HUES48 (cell line): ENCODE measurements around the gene EOLA1.
"Not testable (repeated sequence)": the region's sequence is repeated elsewhere in the genome, so short reads cannot be mapped to it uniquely, and the experiment has no call there.

ENCODE experiments used
- H3K27ac ChIP-seq: one replicate; pipeline ENCODE4 v1.7.0; 2013; ENCODE audit warnings: low read depth, low read length, inconsistent platforms
- H3K27me3 ChIP-seq: 2 replicates; pipeline ENCODE4 v1.6.1; 2013; ENCODE audit warnings: mild to moderate bottlenecking, low read length; ENCODE audit not compliant: control insufficient read depth, insufficient read depth
- H3K36me3 ChIP-seq: 2 replicates; pipeline ENCODE4 v1.6.1; 2013; ENCODE audit warnings: low read length; ENCODE audit not compliant: control insufficient read depth, insufficient read depth
- H3K4me1 ChIP-seq: 2 replicates; pipeline ENCODE4 v1.6.1; 2013; ENCODE audit warnings: mild to moderate bottlenecking, low read length; ENCODE audit not compliant: control insufficient read depth, insufficient read depth
- H3K4me3 ChIP-seq: 2 replicates; pipeline ENCODE4 v1.5.1; 2013; ENCODE audit warnings: mild to moderate bottlenecking, low read depth, low read length
- H3K9ac ChIP-seq: 2 replicates; pipeline ENCODE4 v1.6.1; 2013; ENCODE audit warnings: mild to moderate bottlenecking, low read depth, low read length, moderate library complexity
- H3K9me3 ChIP-seq: 2 replicates; pipeline ENCODE4 v1.6.1; 2013; ENCODE audit warnings: low read length; ENCODE audit not compliant: control insufficient read depth, insufficient read depth

EOLA1 gene

DNA sequence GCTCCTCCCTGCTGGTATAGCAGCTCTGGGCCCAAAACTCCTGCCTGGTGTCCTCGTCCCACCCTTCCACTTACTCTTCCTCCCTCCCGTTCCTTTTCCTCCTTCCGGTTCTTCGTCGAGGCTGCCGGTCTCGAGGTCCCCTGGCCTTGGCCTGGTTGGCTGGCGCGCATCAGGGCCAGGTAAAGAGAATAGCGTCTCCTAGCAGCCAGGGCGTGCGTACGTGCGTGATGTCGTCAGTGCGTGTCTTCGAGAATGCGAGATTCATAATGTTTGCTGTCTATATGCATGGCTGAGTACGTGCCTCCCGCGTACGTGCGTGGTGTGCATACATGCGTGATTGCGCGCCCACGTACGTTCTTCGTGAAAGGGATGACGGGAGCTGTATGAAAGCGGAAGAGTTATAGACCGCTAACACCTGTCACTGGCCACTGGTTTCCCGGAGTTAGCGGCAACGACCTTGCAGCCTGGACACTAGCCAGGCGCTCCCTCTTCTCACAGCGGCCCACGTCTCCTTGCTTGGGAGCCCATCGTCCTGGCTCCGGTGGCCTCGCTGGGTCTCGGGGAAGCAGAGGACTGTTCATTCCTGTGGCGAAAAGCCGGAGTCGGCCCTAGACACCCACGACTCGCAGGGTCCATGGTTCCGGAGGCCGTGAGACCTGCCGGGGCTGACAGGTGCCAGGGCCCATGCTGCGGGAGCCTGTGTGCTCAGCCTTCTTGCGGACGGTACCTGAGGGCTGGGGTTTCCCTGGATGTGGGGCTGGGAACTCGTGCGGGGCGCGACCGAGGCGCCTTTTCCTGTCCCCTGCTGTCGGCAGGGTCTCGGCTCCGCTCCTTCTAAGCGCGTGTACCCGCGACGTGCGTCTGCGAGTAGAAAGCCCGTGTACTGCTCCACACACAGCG lies at the start of gene EOLA1:
EOLA1 (plus strand) TSS at position 392 of the 900 bp plus-strand sequence. CDS start 4,619 bp downstream, outside the sequence.
- no peaks in the 10 kb centered on the region; the same call in 1 of the 2 replicates for H3K9me3 ChIP-seq
- peaks cover 3% of the 10 kb centered on the region; the same call in 1 of the 2 replicates for H3K4me1 ChIP-seq
- peaks cover 6% of the 10 kb centered on the region for H3K27me3 ChIP-seq
- H3K36me3 ChIP-seq, result no peaks in the 10 kb centered on the region
- H3K27ac ChIP-seq, result peak within 1 kb of the TSS; percentile 79
- H3K9ac ChIP-seq, result no peak within 1 kb of the TSS
- peak within 1 kb of the TSS; percentile 80 for H3K4me3 ChIP-seq

DNA sequence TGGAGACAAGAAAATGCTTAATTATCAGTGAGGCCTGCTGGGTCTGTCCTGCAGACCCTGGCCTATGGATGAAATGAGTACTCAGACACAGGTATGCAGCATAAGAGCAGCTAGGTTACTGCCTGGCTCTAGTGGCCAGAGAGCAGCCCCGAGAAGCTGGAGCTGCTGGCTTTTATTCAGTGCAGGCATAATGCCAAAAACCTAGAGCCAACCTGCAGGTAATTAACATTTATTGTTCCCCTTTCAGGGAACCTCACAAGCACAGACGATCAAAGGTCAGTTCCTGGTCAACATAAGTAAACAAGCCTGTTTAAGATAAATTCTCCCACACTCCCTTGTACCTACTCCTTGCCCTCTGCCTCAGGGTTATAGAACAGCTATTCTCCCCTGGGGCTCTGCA lies 49.0 kb upstream of the EOLA1 start:
- Histone ChIP-seq H3K9ac (no peak overlapping the region), H3K36me3 (peaks cover 34% of the 10 kb centered on the region), H3K27me3 (no peaks in the 10 kb centered on the region), H3K4me3 (no peak overlapping the region), H3K9me3 (peaks cover 32% of the 10 kb centered on the region), H3K27ac (no peak overlapping the region), H3K4me1 (no peaks in the 10 kb centered on the region)

DNA sequence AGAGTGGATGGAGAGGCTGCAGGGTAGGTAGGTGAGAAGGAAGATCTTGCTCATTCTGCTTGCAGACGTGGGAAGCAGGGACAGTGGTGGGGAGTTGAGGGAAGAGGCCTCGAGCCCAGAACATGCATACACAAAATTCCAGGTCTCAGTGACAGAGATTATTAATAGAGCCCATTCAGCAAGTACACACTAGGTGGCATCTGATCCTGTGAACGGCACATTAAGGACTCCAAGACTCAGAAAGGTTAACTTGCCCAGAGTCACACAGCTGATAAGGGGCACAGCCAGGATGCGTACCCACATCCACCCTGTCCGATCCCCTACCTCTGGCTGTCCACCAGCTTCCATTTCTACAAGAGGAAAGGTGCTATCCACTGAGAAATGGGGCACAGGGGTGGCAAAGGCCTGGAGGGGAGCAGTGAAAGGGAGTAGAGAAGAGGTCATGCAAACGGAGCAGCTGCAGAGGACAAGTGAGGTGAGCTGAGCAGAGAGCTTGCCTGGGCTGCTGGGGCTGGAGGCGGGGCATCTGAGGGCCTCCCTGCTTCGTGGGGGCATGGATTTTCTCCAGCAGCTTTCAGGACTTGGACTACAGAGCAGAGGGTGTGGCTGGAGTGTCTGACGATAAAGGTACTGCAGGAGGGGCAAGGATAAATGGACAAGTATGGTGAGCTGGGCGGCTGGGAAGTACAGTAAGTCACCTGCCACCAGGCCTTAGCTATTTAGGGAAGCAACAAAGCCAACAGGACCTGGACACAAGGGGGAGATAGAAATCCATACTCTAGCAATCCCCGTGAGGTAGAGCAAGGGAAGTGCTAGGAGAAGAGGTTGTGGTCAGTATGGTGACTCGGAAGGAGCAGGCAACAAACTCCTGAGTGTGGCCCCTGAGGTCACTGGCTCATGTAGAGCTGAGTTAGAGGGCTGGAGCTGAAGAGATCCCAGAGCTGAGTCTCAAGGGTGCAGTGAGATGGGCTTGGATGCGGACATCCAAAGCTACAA lies 46.9 kb upstream of the EOLA1 start:
- peaks cover 42% of the 10 kb centered on the region for H3K9me3 ChIP-seq
- H3K4me3 ChIP-seq, result no peak overlapping the region
- no peak overlapping the region for H3K9ac ChIP-seq
- peaks cover 46% of the 10 kb centered on the region for H3K36me3 ChIP-seq
- no peaks in the 10 kb centered on the region for H3K27me3 ChIP-seq
- no peak overlapping the region for H3K27ac ChIP-seq
- H3K4me1 ChIP-seq, result no peaks in the 10 kb centered on the region

GRCh38 chrX:149494844-149495565 lies 45.8 kb upstream of the EOLA1 start:
- H3K4me1 ChIP-seq, result no peaks in the 10 kb centered on the region
- no peak overlapping the region for H3K4me3 ChIP-seq
- peaks cover 47% of the 10 kb centered on the region for H3K36me3 ChIP-seq
- H3K9ac ChIP-seq, result no peak overlapping the region
- H3K9me3 ChIP-seq, result peaks cover 39% of the 10 kb centered on the region
- H3K27ac ChIP-seq, result no peak overlapping the region
- H3K27me3 ChIP-seq, result no peaks in the 10 kb centered on the region

DNA sequence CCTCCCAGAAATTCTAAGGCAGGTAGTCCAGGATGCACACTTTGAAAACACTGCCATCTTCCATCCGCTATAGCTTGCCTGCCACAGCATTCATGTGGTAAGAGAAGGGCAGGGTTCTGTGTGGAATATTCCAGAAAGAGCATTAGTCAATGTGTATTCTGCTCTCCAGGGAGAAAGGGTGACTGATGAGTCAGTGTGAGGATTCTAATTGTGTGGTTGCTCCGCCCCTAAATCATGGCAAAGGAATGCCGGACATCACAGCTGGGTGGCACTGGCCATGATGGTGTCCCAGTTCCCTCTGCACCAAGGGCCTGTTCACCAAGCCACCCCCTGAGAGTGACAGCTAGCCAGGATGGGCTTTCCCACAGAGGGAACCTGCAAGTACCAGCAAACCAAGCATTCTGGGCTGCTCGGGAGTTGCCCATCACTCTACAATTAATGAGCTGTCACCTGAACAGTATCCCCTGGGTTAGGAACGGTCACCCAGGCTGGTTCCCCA lies 45.2 kb upstream of the EOLA1 start:
- Histone ChIP-seq H3K27me3 (no peaks in the 10 kb centered on the region), H3K4me1 (no peaks in the 10 kb centered on the region), H3K4me3 (no peak overlapping the region), H3K36me3 (peaks cover 47% of the 10 kb centered on the region), H3K9ac (no peak overlapping the region), H3K9me3 (peaks cover 41% of the 10 kb centered on the region), H3K27ac (no peak overlapping the region)

DNA sequence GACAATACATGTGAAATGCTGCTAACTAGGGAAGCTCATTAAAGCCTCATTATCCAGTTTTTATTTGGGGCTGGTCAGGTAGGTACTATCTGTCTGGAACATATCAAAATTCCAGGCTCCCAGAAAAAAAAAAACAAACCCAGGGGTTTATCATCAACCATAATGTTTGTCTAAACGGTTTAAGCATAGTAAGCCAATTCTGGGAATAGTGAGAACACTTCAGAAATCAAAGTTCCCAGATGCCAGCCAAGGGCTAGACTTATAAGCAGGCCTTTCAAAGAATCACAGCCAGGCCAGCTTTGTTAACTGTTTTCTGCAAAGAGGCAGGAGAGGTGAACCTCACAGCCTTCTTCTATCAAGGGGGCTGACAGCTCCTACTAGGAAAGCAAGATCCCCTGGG lies 43.8 kb upstream of the EOLA1 start:
- Histone ChIP-seq H3K36me3 (peaks cover 52% of the 10 kb centered on the region), H3K27me3 (no peaks in the 10 kb centered on the region), H3K9ac (no peak overlapping the region), H3K9me3 (peaks cover 42% of the 10 kb centered on the region), H3K4me3 (no peak overlapping the region), H3K27ac (no peak overlapping the region), H3K4me1 (no peaks in the 10 kb centered on the region)

DNA sequence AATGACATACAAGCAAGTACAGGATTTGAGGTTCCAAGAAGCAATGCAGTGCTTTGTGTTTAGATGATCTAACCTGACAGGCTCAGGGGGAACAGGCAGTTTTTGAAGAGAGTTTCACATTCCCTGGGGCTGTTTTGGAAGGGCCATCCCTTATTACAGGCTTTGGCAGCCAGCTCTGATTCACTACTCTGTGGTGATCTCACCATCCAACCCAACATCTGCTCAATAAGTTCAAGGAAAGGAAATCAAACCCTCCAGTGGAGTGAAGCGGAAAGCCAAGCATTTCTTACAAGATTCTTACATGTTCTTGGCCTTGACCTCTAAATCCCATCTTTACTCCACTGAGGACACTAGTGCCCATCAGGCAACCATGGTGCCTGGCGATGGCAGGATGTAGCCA lies 43.2 kb upstream of the EOLA1 start:
- Histone ChIP-seq H3K9ac (no peak overlapping the region), H3K9me3 (peaks cover 36% of the 10 kb centered on the region; the same call in 1 of the 2 replicates), H3K4me3 (no peak overlapping the region), H3K27ac (no peak overlapping the region), H3K36me3 (peaks cover 53% of the 10 kb centered on the region), H3K27me3 (no peaks in the 10 kb centered on the region), H3K4me1 (no peaks in the 10 kb centered on the region)

DNA sequence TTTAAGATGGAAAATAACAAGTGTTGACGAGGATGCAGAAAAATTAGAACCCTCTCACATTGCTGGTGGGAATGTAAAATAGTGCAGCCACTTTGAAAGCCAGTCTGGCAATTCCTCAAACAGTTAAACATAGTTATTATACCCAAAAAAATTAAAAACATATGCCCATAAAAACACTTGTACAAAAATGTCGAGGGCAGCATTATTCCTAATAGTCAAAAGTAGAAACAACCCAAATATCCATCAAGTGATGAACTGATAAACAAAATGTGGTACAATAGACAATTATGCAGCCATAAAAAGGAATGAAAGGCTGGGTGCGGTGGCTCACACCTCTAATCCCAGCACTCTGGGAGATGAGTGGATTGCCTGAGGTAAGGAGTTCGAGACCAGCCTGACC lies 42.0 kb upstream of the EOLA1 start:
- H3K27me3 ChIP-seq, result no peaks in the 10 kb centered on the region
- peaks cover 44% of the 10 kb centered on the region for H3K36me3 ChIP-seq
- no peaks in the 10 kb centered on the region for H3K4me1 ChIP-seq
- no peak overlapping the region for H3K4me3 ChIP-seq
- no peak overlapping the region for H3K27ac ChIP-seq
- H3K9me3 ChIP-seq, result peaks cover 32% of the 10 kb centered on the region; the same call in 1 of the 2 replicates
- no peak overlapping the region for H3K9ac ChIP-seq

DNA sequence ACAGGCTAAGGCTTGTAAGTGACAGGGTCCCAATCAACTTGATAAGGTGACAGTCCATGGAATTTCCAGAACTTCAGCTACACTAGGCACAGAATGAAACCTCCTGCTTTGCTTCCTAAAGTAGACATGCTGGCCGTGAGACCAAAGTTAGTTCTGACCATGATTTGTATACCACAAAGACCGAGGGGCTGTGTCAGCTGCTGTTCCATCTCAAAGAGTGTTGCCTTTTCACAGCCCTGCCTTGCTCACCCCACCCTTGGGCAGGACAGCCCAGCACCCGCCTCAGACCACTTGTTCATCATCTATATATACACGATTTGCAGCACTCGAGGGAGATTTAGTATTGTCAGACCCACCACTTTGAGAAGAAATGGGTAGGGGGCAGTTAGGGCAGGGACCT lies 41.0 kb upstream of the EOLA1 start:
- H3K4me3 ChIP-seq, result no peak overlapping the region
- peaks cover 32% of the 10 kb centered on the region; the same call in 1 of the 2 replicates for H3K9me3 ChIP-seq
- no peaks in the 10 kb centered on the region for H3K27me3 ChIP-seq
- no peaks in the 10 kb centered on the region for H3K4me1 ChIP-seq
- H3K9ac ChIP-seq, result no peak overlapping the region
- H3K36me3 ChIP-seq, result peaks cover 43% of the 10 kb centered on the region
- no peak overlapping the region for H3K27ac ChIP-seq

DNA sequence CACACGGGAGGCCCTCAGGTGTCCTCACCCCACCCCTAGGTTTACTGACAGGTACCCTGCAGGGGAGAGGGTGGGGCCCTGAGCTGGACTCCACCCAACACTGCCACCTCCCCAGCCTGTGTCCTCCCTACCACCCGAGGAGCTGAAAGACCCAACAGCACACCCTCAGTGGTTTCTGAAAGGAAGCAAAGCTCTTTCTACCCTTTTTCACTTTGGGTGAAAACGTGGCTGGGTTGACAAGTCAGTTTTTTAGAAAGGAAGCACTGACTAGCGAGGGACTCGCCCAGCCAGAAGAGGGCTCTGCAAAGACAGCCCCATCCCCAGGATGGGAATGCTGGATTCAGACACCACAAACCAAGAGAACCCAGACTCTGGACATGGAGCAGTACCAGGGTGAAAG lies 37.9 kb upstream of the EOLA1 start:
- not testable (repeated sequence) for H3K4me1 ChIP-seq, H3K4me3 ChIP-seq, H3K27me3 ChIP-seq, H3K9ac ChIP-seq, H3K27ac ChIP-seq
- H3K9me3 ChIP-seq, result peaks cover 12% of the 10 kb centered on the region
- H3K36me3 ChIP-seq, result peaks cover 20% of the 10 kb centered on the region
